Right lobe of liver (tissue), 6 donors: ENCODE results near the gene HPX. TPM values are rescaled to one million over a fixed set of nuclear protein-coding genes. Genes with fewer than 3 reads are reported as not detected.
A peak's percentile ranks its signal among the peaks of the same experiment; 100 is the strongest.

Experiments used
- ATAC-seq, 4 donors: fragments of 200-7000 bp; cut with Tn5 transposase; one replicate each; pipeline ENCODE4 v1.9.1; 2020; ENCODE audit warnings: mild to moderate bottlenecking in 4 of 4, moderate library complexity in 4 of 4
- DNase-seq, 3 donors: peaks; one replicate each; pipeline ENCODE4 v3.0.0-alpha.2; 2020
- H3K27ac ChIP-seq, 3 donors: fragments of 200-600 bp; one replicate each; pipeline ENCODE4 v1.8.0; 2022
- H3K27me3 ChIP-seq, 2 donors: fragments of 200-600 bp; one replicate each; pipeline ENCODE4 v1.8.0; 2022
- H3K36me3 ChIP-seq, 4 donors: fragments of 200-600 bp; sonication (generic) in 1 of 4; one replicate each; pipeline versions ENCODE4 v1.5.1 to v1.8.0; 2017 to 2022; ENCODE audit warnings: control low read depth in 1 of 4
- H3K4me1 ChIP-seq, 4 donors: fragments of 200-600 bp; sonication (generic) in 1 of 4; one replicate each; pipeline versions ENCODE4 v1.5.1 to v1.8.0; 2017 to 2022; ENCODE audit warnings: control low read depth in 1 of 4
- H3K4me3 ChIP-seq, 3 donors: fragments of 200-600 bp; one replicate each; pipeline ENCODE4 v1.8.0; 2022
- H3K9me3 ChIP-seq, 4 donors: fragments of 200-600 bp; sonication (generic) in 1 of 4; one replicate each; pipeline versions ENCODE4 v1.5.1 to v1.8.0; 2017 to 2022; ENCODE audit warnings: control low read depth in 1 of 4
- POLR2A ChIP-seq: fragments of 450-650 bp; IDR thresholded peaks from one replicate; pipeline ENCODE4 v1.6.1; 2017; ENCODE audit warnings: antibody characterized with exemption, mild to moderate bottlenecking
- WGBS: methylation state at CpG from one replicate; pipeline ENCODE4 v1.1.6; 2018; ENCODE audit warnings: low coverage, low lambda C conversion rate; ENCODE audit not compliant: insufficient coverage; ENCODE audit errors: missing lambda C conversion rate; 5-methylcytosine and 5-hydroxymethylcytosine counted together
- intact Hi-C, 2 donors: fragments of 100-400 bp; cut with DNase I; formaldehyde crosslinking; loops; one replicate each; pipeline versions ENCODE4 v1.11.2 to v1.14.1; 2022
- total RNA-seq, 6 experiments: library from RNA; depleted of rRNA in 2 of 6; stranded (reverse); fragments of >200 nt in 2 of 6; fragmentation: NEBNext Ultra II Directional in 3 of 6; extraction: Animal tissue kit (Norgen Biotek cat#: 25700) in 3 of 6; gene quantifications; one replicate each; pipeline versions ENCODE4 v1.1.0 to v1.2.4, GENCODE V29; 2016 to 2023
- TF ChIP-seq, protein P1 (sequence below), 4 donors: fragments of 200-600 bp in 3 of 4; fragments of 450-650 bp in 1 of 4; IDR thresholded peaks; one replicate each; pipeline versions ENCODE4 v1.5.1 to v1.8.0; 2016 to 2022; ENCODE audit warnings: antibody characterized with exemption in 4 of 4, mild to moderate bottlenecking in 2 of 4
- donor health status: DM: no; HTN: yes; CAD: no.
- donor health status: DM: no; HTN: no; CAD: no.
- donor health status: DM: no; HTN: no; CAD: no.
- donor health status: DM: no; HTN: yes; CAD: no.
- donor health status: DM: no; HTN: yes; CAD: no.

The HPX gene
- total RNA-seq, 6 experiments from 2014 or later: 3,555 to 5,250 (median 4,456) TPM

DNA sequence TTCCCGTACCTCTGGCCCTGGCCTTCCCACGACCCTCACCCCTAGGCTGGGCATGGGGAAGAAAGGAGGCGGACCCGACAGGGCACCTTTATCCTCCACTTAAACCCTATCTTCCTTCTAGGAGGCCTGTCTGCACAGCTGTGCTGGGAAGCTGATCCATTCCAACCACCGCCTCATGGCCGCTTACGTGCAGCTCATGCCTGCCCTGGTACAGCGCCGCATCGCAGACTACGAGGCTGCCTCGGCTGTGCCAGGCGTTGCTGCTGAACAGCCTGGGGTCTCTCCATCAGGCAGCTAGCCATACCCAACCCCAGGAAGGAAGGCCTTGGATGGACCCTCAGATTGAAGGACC, 41.1 kb upstream of the HPX start:
- DNase-seq (no peak), ATAC-seq (peak in 2 of 4 donors; percentile 2 to 5)
- Histone ChIP-seq H3K27me3 (no peaks in the 10 kb centered on the region), H3K4me3 (peak overlapping the region; percentile 59 to 82 (median 73)), H3K27ac (peak overlapping the region; percentile 81 to 90 (median 87)), H3K36me3 (peaks cover 0 to 60% (median 9%) of the 10 kb centered on the region in 4 donors), H3K9me3 (no peaks in the 10 kb centered on the region), H3K4me1 (peaks cover 0 to 21% (median 3%) of the 10 kb centered on the region in 4 donors)
- intact Hi-C loops: no loop called here
- TF ChIP-seq, protein P1, sequence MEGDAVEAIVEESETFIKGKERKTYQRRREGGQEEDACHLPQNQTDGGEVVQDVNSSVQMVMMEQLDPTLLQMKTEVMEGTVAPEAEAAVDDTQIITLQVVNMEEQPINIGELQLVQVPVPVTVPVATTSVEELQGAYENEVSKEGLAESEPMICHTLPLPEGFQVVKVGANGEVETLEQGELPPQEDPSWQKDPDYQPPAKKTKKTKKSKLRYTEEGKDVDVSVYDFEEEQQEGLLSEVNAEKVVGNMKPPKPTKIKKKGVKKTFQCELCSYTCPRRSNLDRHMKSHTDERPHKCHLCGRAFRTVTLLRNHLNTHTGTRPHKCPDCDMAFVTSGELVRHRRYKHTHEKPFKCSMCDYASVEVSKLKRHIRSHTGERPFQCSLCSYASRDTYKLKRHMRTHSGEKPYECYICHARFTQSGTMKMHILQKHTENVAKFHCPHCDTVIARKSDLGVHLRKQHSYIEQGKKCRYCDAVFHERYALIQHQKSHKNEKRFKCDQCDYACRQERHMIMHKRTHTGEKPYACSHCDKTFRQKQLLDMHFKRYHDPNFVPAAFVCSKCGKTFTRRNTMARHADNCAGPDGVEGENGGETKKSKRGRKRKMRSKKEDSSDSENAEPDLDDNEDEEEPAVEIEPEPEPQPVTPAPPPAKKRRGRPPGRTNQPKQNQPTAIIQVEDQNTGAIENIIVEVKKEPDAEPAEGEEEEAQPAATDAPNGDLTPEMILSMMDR (IDR thresholded peaks at IDR 0.05): no peak
- no peak for TF ChIP-seq POLR2A
- WGBS: no CpG with 5 or more reads among the region's 13 CpGs

DNA sequence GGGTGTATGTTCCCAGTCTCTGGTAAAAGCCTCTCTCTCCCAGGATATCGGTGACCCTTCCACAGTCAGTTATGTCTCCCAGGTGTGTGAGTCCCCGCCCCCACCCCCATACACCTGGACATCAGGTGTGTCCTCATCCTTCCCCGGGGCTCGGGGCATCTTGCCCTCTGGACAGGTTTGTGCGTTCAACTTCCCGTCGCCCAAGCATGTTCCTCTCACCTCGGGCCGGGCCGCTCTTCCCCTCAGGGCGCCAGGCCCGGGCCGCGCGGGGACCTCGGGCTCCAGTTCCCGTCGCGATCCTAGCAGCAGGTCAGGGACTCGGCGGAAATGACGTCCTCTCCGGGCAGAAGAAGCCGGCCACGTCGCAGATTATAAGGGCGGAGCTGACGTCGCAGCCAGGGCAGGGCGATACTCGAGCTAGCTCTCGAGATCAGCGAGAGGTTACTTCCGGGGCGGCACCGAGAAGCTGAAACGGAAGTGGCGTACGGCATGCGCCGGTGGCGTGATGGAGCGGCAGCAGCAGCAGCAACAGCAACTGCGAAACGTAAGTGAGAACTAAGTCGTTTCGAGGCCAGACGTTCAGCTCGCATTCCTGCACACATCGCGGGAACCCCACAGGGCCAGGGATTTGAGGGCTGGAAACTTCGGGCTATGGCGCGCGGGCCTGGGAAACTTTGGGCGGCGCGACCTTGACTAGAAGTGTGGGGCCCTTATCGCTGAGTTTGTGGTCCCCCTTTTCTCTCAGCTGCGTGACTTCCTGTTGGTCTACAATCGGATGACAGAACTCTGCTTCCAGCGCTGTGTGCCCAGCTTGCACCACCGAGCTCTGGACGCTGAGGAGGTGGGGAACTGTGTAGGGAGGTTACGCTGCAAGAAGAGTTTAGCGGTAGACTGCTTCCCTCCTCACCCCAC, 40.5 kb upstream of the HPX start, which contains the start of the genes ARFIP2 and TIMM10B:
Gene ARFIP2 (minus strand): TSS at position 320 of the 912 bp plus-strand sequence. CDS start 910 bp downstream, outside the sequence.
Gene TIMM10B (plus strand): TSS at position 490 of the 912 bp plus-strand sequence. CDS start 16 bp downstream, at position 506.
- 0% methylated on average over 29 of the region's 66 CpGs for WGBS
- ATAC-seq (peak; percentile 98 to 99 (median 98)), DNase-seq (peak; percentile 99 to 100 (median 100))
- Histone ChIP-seq H3K9me3 (no peaks in the 10 kb centered on the region), H3K4me1 (peaks cover 0 to 21% (median 3%) of the 10 kb centered on the region in 4 donors), H3K27ac (peak within 1 kb of the TSS; percentile 81 to 90 (median 87)), H3K4me3 (peak within 1 kb of the TSS; percentile 59 to 82 (median 73)), H3K36me3 (peaks cover 0 to 59% (median 9%) of the 10 kb centered on the region in 4 donors), H3K27me3 (no peaks in the 10 kb centered on the region)
- peak; percentile 85 for TF ChIP-seq POLR2A
- TF ChIP-seq, protein P1 (IDR thresholded peaks at IDR 0.05): no peak
- intact Hi-C loops: no loop called here

DNA sequence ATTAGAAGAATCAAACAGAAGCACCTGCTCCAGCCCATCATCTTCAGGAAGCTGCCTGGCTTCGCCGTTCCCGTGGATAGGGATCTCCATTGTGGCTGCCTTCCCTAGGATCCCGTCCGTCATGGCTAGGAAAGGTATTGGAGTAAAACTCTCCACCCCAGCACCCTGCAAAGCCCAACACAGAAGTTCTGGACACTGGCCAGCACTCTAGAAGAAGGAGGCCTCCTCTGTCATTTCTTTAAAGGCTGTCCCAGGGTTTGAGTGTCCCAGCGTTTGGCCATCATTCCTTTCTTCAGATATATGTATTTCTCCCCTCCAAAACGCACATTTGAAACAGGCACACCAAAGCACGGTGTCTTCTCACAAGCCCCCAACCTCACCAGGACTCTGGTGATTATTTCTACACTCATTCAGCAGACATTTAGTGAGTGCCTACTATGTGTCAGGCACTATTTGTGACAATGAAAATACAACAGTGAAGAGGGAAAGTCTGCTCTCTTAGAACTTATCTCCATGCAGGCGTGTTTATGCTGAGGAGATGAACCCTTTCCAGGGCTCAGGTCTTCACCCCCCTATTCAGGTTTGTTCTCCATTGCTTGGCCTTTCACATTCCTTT, 39.6 kb upstream of the HPX start:
- 55% methylated on average over 6 of the region's 9 CpGs for WGBS
- no peak for ATAC-seq

DNA sequence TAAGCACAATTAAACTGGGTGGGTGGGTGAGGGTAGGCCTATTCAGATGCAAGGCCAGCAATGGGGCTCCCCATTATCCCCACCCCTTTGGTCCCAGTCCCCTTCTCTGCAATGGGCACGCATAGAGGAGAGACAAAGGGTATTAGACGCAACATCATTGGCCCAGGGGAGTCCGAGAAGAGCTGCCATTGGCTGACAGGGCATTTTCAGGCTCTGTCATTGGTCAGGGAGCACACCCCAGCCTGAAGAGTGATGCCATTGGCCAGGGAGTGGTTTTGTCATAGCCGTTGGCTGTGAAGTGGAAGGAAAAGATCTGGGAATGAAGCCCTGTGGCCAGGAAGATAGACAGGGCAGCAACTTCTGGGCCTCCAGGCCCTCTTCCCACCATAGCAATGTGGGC, 35.8 kb upstream of the HPX start:
- Histone ChIP-seq H3K4me3 (no peak overlapping the region), H3K27me3 (no peaks in the 10 kb centered on the region), H3K27ac (no peak overlapping the region), H3K4me1 (peaks cover 0 to 25% (median 3%) of the 10 kb centered on the region in 4 donors), H3K36me3 (peaks cover 0 to 24% (median 7%) of the 10 kb centered on the region in 4 donors), H3K9me3 (no peaks in the 10 kb centered on the region)
- DNase-seq: no peak
- intact Hi-C loops: no loop called here
- WGBS: 92% methylated on average over 2 of the region's 4 CpGs
- TF ChIP-seq, protein P1 (IDR thresholded peaks at IDR 0.05): no peak
- no peak for TF ChIP-seq POLR2A
- no peak for ATAC-seq

More for the DNA sequence above, 39.6 kb upstream of the HPX start:
- H3K27me3 ChIP-seq: no peaks in the 10 kb centered on the region
- no peak for TF ChIP-seq POLR2A
- TF ChIP-seq, protein P1 (IDR thresholded peaks at IDR 0.05): no peak
- intact Hi-C loops: no loop called here
- no peak for DNase-seq
- peak overlapping the region; percentile 59 to 82 (median 73) for H3K4me3 ChIP-seq
- peaks cover 0 to 50% (median 9%) of the 10 kb centered on the region in 4 donors for H3K36me3 ChIP-seq
- H3K4me1 ChIP-seq: peaks cover 0 to 27% (median 3%) of the 10 kb centered on the region in 4 donors
- H3K27ac ChIP-seq: peak overlapping the region; percentile 81 to 90 (median 87)
- H3K9me3 ChIP-seq: no peaks in the 10 kb centered on the region
